22Rv1 (cell line): ENCODE data around the gene NAPA.

Source experiments
- ZFX ChIP-seq: fragments of 450-650 bp; IDR thresholded peaks from 2 replicates; pipeline ENCODE4 v1.6.1; 2017; ENCODE audit warnings: antibody characterized with exemption, borderline replicate concordance
- TF ChIP-seq, protein P1 (sequence below): fragments of 450-650 bp; IDR thresholded peaks from 2 replicates; pipeline ENCODE4 v1.5.1; 2017; ENCODE audit warnings: mild to moderate bottlenecking

DNA sequence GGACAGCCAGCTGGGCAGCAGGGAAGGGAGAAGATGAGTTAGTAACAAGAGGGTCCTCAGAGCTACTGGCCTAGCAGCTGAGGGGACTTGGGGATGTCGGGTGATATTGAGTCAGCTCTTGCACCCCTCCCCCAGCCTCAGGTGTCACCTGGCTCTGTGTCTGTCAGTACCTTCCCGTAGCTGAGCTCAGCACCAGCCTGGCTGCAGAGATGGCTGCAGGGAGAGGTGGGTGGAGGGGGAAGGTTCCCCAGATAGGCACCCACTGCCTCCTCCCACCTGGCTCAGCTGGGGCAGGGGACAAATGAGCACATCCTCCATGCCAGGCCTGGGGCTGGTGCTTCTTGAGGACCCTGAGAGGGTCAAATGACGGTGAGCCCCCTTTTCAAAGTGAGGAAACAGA, 24.0 kb downstream of the NAPA start:
- TF ChIP-seq, protein P1, sequence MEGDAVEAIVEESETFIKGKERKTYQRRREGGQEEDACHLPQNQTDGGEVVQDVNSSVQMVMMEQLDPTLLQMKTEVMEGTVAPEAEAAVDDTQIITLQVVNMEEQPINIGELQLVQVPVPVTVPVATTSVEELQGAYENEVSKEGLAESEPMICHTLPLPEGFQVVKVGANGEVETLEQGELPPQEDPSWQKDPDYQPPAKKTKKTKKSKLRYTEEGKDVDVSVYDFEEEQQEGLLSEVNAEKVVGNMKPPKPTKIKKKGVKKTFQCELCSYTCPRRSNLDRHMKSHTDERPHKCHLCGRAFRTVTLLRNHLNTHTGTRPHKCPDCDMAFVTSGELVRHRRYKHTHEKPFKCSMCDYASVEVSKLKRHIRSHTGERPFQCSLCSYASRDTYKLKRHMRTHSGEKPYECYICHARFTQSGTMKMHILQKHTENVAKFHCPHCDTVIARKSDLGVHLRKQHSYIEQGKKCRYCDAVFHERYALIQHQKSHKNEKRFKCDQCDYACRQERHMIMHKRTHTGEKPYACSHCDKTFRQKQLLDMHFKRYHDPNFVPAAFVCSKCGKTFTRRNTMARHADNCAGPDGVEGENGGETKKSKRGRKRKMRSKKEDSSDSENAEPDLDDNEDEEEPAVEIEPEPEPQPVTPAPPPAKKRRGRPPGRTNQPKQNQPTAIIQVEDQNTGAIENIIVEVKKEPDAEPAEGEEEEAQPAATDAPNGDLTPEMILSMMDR, result no peak
- TF ChIP-seq ZFX, result no peak
